ENCODE data around the gene SEC11A.
"Not testable (repeated sequence)": the region's sequence is repeated elsewhere in the genome, so short reads cannot be mapped to it uniquely, and the experiment has no call there.

The SEC11A gene

DNA sequence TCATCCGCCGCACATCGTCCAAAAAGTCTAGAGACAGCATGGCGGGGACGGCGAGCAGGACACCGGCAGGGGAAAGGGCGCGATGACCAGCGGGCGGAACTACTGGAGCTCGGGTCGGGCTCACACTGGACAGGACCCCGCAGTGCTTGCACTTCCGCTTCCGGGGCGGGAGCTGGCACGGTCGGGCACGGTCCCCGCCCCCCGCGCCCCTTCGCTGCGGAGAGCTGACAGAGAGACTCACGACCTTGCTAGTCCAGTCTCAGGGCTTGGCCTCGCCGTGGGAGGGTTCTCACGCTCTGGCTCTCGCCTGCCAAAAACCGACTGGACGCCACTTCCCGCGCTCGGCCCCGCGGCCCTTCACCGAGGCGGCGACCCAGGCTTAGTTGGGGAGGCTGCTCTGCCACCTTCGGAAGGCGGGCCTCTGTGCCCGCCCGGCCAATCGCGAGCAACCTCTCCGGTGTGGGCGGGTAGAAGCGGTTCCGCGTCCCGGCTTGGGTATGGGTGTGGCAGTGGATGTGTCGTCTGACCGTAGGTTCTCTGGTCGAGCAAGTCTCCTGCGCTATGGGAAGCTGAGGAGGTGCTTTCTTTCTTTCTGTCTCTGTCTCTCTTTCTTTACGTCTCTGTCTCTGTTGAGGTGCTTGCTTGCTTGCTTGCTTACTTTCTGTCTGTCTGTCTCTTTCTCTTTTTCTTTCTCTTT, at the start of gene SEC11A:
SEC11A (minus strand) TSS at position 104 of the 697 bp plus-strand sequence; CDS start at position 40, 64 bp downstream.
- DNase-seq, result peak; percentile 70 to 87 (median 86)

DNA sequence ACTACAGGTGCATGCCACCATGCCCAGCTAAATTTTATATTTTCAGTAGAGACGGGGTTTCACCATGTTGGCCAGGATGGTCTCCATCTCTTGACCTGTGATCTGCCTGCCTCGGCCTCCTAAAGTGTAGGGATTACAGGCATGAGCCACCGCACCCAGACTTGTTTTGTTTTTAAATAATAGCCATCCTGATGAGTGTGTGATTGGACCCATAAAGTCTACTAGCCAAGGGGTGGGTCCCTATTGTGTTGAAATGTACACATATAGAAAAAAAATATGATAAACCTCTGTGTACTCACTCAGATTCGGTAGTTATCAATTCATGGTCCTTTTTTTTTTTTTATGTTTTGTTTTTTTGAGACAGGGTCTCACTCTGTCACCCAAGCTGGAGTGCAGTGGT, 49.7 kb upstream of the SEC11A start:
- DNase-seq, result no peak

DNA sequence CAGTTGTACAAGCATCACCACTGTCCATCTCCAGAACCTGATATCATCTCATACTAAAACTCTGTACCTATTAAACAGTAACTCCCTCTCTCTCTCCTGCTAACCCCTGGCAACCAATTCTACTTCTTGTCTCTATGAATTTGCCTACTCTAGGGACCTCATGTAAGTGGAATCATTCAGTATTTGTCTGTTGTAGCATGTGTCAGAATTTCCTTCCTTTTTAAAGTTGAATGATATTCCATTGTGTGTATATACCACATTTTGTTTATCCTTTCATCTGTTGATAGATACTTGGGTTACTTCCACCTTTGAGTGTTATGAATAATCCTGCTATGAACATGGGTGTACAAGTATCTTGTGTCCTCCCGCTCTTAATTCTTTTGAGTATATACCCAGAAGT, 49.0 kb upstream of the SEC11A start:
- no peak for DNase-seq

DNA sequence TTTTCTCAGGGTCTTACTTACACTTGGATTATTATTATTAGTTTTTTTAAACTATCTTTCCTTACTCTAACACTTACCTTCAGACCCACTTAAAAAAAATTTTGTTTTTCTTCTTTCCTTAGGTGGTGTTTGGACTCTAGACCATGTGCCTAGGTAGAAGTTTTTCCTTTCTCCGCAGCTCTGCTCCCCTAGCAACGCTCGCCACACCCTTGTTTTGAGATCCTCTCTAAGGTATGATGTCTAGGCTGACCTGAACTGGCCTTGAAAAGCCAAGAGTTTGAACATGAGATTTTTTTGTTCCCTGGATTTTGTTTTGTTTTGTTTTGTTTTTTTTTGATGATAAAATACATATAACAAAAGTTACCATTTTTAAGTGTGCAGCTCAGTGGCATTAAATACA, 48.6 kb upstream of the SEC11A start:
- DNase-seq, result no peak

DNA sequence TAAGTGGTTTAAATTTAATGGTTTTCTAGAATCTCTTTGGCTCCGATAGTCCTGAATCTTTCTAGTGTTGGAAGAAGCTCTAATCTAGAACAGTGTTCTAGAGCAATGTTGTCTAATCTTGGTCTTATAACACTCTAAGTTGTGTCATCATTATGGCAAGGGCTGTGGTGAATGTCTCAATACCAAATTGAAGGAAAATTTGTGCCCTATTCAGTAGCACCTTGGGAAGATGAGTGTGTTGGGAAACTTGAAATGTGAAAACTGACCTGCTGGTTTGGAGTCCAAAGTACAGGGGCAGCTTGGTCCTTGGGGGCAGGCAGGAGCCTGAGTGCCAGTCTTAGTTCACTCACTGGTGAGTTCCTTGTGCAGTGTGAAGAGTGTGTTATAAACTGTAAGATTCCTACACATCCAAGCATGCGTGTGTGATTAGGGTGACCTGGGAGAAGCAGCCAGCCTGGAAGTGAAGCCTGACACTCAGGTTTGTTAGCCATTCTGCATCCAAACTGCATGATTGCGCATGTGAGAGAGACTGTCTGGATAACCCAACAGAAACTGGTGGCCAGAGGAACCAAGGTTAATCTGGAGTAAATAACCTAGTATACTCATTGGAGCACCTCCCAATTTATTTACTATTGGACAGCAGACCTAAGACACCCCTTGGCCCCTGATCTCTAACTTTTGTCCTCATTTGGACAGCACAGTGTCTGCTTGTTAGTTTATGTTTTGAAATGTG, 47.1 kb upstream of the SEC11A start:
- no peak for DNase-seq

DNA sequence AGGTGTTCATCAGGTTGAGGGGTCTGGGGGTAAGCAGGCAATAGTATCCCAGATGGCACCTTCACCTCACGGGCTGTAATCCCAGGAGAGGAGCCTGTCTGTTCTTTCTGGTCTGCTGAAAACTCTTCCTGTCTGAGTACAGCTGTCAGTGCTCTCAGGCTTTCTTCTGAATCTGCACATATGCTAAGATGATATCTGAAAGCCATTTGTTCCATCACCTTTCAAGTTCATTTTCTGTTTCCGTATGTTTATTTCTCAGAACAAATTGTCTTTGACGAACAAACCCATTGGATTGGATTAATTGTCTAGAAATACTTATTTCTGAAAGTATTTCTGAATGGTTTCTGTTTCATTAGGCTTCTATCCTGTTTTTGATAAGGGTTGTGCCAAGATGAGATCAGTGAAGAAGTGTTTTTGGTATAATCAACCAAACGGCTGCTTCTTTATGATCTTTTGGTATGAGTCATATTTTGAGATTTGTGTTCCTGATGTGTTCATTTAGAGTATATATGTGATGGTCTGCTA, 45.7 kb upstream of the SEC11A start:
- no peak for DNase-seq

DNA sequence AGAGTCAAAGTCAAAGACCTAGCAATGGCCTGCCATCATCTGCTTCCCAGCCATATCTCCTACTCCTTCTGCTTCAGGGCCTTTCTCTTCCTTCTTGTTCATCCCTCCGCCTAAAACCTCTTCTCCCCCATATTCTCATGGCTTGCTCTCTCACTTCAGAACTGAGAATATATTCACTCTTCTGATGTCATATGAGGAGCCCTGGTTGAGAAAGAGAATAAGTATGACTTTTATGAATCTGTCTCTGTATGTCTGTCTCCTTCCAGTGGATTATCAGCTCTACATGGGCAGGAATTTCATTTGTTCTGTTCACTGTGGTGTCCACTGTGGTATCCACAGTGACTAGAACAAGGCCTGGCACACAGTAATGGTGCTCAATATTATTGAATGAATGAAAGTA, 44.3 kb upstream of the SEC11A start:
- DNase-seq, result no peak

DNA sequence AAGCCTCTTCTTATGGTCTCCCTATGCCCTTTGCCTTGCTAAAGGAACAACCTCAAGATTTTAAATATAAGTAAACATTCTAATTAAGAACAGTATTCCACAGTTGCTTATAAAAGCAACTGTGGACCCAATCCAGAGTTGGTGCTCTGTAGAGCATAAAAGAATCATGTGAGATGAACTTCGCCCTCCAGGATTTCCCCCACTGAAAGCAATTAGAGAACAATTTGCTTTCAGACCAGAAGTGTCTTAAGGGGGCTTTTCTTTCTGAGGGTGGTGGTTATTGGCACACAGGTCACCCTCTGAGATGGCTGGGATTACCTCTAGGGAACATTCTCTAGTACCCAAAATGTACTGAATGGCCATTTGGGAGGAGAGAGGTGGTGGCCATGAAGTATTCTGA, 43.1 kb upstream of the SEC11A start:
- no peak for DNase-seq

DNA sequence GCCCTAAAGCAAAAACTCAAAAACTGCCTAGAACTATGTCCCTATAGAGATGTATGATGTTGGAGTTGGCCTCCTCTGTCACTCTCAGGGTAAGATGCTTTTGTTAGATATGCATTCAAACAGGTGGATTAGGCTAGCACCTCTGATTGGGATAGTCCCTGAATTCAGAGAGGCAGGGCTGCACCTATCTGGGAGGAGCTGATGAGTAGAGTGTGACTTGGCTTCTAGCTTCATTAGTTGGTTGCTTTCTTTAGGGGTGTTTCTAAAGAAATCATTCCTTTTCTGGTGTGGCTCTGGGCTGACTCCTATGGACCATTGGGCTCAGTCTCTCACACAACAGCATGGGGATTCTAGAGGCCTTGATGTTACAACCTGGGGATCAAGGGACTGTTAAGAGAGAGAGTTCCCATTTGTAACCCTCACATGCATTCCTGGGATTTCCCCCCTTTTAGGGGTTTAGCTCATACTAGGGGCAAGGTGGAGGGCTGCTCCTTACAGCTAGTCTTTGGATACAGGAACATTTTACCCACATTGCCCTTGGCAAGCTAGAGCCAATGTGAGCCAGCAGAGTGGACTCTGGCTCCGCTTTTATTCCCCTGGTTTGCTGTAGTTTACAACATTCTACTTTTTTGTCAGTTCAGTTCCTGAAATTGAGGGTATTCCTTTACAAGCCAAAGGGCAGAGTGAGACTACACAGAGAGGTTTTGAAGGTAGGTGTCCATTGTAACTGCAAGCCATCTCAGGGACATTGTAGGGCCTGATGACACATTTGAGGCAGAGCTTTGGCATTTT, 40.0 kb upstream of the SEC11A start:
- no peak for DNase-seq

DNA sequence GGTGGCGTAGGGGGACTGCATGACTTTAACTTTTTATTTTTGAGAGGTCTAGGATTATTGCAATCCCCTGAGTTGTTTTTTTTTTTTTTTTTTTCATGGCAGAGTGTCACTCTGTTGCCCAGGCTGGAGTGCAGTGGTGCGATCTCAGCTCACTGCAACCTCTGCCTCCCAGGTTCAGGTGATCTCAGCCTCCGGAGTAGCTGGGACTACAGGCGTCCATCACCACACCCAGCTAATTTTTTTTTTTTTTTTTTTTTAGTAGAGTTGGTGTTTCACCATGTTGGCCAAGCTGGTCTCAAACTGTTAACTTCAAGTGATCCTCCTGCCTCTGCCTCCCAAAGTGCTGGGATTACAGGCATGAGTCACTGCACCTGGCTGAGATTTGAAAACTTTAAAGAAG, 39.0 kb upstream of the SEC11A start:
- DNase-seq, result not testable (repeated sequence)

DNA sequence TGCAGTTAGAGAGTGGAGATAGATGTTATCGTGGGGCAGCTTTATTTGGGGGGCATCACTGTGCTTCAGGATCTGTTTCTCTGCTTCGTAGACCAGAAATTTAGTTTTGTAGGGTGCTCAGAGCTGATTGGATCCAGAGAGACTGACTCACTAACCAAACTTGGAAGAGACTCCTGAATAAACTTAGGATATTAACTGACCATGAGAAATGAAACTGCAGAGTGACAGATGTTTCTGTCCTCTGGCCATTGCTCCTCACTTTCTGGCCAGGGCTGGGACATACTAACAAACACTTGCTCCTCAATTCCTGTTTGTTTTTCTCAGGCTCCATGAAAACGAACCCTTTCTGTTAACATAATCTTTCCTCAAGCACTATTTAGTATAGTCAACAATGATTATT, 36.8 kb upstream of the SEC11A start:
- DNase-seq, result no peak

DNA sequence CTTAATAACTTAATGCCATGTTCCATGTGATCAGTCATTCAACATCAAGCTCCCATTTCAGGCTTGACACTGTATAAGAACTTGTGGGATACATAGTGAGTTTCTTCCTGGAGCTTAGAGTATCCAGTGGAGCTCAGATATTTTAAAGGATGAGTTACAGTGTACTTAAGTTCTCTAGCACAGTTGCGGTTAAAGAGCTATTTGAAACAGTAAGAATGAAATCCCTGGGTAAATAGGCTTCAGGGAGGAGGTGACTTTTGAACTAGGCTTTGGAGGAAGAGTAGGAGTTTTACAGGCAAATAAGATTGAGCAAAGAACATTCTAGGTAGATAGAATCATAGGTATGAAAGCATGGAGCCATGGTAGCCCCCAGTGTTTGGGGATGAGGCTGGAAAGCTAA, 36.3 kb upstream of the SEC11A start:
- DNase-seq, result no peak

DNA sequence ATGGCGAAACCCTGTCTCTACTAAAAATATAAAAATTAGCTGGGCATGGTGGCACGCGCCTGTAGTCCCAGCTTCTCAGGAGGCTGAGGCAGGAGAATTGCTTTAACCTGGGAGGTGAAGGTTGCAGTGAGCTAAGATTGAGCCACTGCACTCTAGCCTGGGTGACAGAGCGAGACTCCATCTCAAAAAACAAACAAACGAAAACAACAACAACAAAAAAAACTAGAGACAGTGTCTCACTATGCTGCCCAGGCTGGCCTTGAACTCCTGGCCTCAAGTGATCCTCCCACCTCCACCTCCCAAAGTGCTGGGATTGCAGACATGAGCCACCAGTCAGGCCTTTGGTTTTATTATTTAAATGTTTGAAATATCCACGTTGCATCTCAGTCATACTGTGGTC, 35.8 kb upstream of the SEC11A start:
- not testable (repeated sequence) for DNase-seq

DNA sequence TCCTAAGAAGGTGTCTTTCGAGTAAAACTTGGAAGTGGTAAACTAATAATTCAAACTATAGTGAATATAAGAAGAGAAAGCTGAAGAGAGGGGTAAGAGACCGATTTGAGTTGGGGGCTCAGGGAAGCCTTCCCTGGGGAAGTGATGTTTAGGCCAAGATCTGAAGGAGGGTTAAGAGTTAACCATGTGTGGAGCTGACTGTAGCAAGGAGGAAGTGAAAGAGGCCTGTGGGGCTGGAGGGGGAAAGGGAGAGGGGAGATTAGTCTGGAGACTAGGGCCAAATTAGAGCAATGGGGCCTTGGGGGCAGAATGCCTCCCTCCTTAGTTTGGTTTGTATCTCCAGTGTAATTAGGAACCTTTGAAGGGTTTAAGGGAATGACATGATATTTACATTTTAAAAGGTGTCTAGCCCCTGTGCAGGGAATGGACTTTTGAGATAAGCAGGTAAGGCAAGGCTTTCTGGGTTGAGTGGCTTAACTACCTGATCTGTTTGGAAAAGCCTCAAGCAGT, 34.7 kb upstream of the SEC11A start:
- DNase-seq, result no peak

DNA sequence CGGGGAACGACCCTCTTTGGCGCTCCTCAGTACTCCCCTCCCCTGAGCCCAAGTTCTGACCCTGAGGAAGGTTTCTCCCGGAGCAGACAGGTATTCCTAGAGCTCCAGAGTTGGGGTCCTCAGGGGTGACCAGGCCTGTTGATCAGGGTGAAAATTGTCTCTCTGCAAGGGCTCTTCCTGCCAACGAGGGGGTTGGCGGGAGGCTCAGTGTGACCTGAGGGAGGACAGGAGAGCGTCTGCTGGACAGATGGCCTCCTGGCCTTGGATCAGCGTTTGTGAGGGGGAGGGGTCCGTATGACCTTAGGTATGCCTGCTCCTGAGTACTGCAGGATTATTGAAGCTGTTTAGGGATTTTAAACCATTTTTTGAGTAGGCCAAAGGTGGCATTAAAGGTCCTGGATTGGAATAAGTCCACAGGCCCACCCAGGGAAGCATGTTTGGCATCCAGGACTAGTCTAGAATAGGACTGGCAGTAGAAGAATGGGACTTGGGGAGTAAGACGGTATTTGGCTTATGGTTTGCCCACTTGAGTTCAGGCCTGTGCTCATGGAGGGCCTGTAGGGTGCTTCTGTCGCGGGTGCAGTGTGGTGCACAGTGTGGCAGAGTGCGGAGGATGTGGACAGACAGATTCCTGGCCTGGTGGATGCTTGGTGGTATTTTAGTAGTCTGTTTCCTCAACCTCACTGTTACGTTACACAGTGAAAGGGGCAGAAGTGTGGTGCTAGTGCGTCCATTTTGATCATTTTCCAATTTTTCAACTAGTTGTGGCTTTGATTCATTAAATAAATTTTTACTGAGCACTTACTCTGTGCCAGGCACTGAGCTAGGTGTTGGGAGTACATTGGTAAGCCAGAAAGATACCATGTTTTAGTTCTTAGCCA, 33.4 kb upstream of the SEC11A start:
- peak in 2 of 4 experiments; percentile 9 to 30 for DNase-seq

DNA sequence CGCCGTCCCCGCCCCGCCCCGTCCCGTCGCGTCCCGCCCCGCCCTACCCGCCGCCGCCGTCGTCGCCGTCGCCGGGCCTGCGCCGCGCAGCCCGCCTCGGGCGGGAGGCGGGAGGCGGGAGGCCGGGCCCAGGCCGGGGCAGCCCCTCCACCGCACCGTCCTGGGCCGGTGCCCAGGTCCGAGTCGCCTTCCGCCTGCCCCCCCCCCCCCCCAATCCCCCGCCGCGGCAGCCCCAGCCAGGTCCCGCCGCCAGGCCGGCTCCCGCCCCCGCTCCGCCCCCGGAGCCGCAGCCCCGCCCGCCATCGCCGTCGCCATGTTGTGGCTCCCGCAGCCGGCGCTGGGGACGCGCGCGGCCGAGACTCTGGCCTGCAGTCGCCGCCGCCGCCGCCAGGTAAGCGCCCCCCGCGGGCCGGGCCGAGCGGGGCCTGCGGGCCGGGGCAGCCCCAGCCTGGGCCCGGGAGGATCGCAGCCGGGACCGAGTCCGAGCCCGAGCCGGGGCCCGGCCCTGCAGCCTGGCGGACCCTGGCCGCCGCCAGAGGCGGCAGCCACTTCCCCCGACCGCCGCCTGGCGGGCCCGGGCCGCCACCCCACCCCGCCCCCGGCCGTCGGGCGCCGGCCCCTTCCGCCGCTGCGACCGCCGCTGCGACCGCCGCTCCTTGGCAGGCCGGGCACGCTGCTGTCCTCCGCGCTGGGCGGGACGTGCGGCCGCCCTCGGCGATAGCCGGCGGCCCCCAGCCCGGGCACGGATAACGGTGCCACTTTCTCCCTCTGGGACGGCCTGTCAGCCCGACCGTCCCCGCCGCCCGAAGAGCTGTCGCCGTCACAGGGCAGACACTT, 32.6 kb upstream of the SEC11A start, which contains the start of gene ZNF592:
ZNF592 (plus strand) TSS at position 319 of the 837 bp plus-strand sequence. CDS start 34,084 bp downstream, outside the sequence.
- peak; percentile 33 to 81 (median 54) for DNase-seq

DNA sequence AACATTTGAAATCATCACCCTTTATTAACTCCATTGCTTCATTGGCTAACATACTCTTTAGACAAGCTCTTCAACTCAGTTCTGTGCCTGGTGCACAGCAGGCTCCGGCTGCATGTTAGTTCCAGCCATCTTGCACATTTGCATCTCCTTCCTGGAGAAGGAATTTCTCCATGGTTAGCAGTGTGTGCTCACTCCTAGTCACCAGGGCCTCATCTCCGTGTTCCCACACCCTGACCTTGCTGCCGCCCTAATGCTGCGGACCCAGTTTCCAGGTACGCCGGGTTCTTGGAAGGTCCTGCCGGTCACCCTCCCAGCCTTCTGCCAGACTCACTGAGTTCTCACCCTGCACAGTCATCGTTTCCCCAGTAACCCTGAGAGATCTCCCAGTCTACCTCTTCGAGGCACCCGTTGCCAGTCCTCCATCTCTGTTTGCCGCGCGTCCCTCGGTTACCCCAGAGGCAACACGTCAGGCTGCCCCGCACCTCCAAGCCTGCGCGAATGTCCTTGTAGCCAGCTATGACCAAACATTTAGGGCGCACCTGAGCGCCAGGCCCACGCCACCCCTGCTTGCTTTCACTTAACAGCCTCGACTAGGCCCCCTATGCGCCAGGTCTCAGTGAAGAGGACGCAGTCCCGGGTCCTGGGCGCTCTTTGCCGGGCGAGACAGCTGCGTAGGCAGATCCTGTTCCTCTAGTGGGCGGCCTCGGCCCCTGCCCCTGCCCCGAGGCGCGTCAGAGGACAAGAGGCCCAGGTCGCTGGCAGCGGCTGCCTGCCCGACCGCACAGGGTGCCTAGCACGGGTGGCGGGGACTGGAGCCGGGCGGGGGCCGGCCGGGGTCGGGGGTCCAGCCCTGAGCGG, 31.7 kb upstream of the SEC11A start:
- peak; percentile 25 to 72 (median 54) for DNase-seq

DNA sequence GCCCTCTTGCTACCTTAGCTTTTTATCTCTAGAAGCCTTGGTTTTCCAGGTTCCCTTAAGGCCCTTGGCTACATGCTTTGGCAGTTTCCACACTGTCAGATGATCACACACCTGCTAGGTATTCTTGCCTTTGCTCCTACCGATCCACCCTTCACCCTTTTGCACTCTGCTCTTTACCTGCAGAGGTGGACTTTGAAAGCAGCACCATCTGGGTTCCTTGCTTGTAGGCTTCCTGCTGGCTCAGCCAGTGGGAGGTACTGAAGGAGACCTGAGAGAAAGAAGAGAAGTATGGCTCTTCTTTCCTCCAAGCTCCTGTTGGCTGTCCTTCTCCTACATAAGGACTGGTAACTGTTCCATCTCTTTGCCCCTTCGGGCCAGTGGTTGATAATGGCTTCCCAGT, 25.2 kb upstream of the SEC11A start:
- DNase-seq, result no peak

DNA sequence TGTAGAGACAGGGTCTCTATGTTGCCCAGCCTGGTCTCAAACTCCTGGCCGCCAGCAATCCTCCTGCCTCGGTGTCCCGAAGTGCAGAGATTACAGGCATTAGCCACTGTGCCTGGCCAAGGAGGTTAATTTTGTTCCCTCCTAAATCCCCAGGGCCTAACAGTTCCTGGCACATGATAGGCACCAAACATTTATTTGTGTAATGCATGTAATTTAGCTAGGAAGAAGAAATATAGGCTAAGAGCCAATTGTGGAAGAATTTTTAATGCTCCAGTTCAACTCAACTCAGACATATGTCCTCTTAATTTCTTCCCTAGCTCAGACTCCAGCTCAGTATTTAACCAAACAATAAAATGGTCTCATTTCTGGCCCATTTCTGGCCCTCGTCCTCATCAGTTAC, 24.8 kb upstream of the SEC11A start:
- DNase-seq, result no peak

DNA sequence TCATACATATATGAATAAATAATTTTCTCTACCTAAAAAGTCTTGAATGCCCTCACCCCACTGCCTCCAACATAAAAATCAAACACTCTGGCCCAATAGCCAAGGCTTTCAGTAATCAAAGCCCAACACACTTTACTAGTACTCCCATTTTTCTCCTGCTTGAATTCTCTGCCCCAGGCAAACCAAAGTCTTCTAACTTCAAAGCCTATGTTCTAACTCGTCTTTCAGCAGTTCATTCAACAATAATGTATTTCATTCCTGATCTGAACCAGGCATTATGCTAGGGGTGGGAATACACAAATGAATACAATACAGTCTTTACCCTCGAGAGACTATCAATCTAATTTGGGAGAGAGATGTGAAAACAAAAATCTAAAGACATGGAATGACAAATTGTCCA, 21.1 kb upstream of the SEC11A start:
- DNase-seq, result no peak

All from activated naive CD4-positive, alpha-beta T cell (primary cell).